ENCODE data around the gene CUBN. TPM values are rescaled to one million over a fixed set of nuclear protein-coding genes. Genes with fewer than 3 reads are reported as not detected.

CUBN gene
- total RNA-seq, 4 donors from 2014 or later: 0.37 to 1.5 (median 1.1) TPM

DNA sequence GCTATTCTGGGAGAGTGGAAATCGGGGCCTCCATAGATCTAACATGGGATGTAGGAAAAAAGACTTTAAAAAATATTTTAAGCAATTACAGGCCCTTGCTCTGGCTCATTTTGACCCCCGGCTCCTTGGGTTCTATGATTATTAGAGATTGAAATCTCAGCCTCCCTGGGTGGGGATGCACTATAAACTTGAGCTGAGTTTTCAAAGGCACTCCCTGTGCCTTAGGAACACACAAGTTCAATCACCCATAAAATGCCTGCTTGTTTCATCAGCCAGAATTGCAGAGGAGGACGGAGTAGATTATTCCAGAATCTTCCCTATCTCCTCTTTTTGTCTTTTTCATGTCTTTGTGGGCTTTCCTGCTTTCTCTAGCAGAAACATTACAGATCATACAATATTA lies 145.4 kb downstream of the CUBN start:
- in situ Hi-C loops (cut with MboI; ENCODE audit: low pct_ligation_motif_present in 1 of 4, low pct_unique_long_range_greater_than_20kb in 1 of 4, low sequenced_read_pairs in 3 of 4): no loop called here
- TF ChIP-seq, protein P1, sequence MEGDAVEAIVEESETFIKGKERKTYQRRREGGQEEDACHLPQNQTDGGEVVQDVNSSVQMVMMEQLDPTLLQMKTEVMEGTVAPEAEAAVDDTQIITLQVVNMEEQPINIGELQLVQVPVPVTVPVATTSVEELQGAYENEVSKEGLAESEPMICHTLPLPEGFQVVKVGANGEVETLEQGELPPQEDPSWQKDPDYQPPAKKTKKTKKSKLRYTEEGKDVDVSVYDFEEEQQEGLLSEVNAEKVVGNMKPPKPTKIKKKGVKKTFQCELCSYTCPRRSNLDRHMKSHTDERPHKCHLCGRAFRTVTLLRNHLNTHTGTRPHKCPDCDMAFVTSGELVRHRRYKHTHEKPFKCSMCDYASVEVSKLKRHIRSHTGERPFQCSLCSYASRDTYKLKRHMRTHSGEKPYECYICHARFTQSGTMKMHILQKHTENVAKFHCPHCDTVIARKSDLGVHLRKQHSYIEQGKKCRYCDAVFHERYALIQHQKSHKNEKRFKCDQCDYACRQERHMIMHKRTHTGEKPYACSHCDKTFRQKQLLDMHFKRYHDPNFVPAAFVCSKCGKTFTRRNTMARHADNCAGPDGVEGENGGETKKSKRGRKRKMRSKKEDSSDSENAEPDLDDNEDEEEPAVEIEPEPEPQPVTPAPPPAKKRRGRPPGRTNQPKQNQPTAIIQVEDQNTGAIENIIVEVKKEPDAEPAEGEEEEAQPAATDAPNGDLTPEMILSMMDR (IDR thresholded peaks at IDR 0.05): no peak
- no peak for TF ChIP-seq POLR2AphosphoS5 (IDR thresholded peaks at IDR 0.05)
- no peak for TF ChIP-seq EP300 (IDR thresholded peaks at IDR 0.05; ENCODE audit: low read depth)
- TF ChIP-seq POLR2A (IDR thresholded peaks at IDR 0.05): no peak
- intact Hi-C loops (cut with DNase I; ENCODE audit: low total_unique reads): no loop called here

DNA sequence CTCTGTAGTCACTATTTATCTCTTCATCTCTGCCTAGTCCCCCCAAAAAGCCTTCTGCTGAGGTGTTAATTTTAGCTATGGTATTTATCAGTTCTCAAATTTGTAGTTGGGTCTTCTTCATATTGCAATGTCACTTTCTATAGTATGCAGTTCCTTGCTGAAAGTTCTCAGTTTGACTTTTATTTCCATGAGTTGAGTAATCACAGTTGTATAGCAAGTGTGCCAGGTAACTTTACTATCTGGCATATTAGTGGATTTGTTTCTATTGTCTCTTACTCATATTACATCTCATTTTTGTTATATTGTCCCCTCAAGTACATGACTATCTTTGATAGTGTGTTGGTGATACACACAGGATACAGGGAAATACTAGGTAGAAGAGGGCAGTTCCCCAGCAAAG lies 152.8 kb downstream of the CUBN start:
- Histone ChIP-seq H3K27ac (no peak overlapping the region), H3K4me3 (no peak overlapping the region), H3K9me3 (no peaks in the 10 kb centered on the region), H3K4me1 (no peaks in the 10 kb centered on the region), H3K27me3 (no peaks in the 10 kb centered on the region), H3K36me3 (no peaks in the 10 kb centered on the region)
- in situ Hi-C loops (cut with MboI; ENCODE audit: low pct_ligation_motif_present in 1 of 4, low pct_unique_long_range_greater_than_20kb in 1 of 4, low sequenced_read_pairs in 3 of 4) (no loop called here), intact Hi-C loops (cut with DNase I; ENCODE audit: low total_unique reads) (no loop called here)
- TF ChIP-seq POLR2AphosphoS5 (IDR thresholded peaks at IDR 0.05): no peak
- TF ChIP-seq POLR2A (IDR thresholded peaks at IDR 0.05): no peak
- TF ChIP-seq EP300 (IDR thresholded peaks at IDR 0.05; ENCODE audit: low read depth): no peak
- TF ChIP-seq, protein P1 (IDR thresholded peaks at IDR 0.05): no peak
- no peak for DNase-seq

More for the DNA sequence above, 145.4 kb downstream of the CUBN start:
- Histone ChIP-seq H3K9me3 (no peaks in the 10 kb centered on the region), H3K4me1 (no peaks in the 10 kb centered on the region), H3K4me3 (no peak overlapping the region), H3K27me3 (no peaks in the 10 kb centered on the region), H3K36me3 (no peaks in the 10 kb centered on the region), H3K27ac (no peak overlapping the region)
- 75 to 83% methylated on average over 2 to 3 of the region's 3 CpGs for WGBS, 2 donors (ENCODE audit: low coverage in 1 of 2)
- DNase-seq: no peak

DNA sequence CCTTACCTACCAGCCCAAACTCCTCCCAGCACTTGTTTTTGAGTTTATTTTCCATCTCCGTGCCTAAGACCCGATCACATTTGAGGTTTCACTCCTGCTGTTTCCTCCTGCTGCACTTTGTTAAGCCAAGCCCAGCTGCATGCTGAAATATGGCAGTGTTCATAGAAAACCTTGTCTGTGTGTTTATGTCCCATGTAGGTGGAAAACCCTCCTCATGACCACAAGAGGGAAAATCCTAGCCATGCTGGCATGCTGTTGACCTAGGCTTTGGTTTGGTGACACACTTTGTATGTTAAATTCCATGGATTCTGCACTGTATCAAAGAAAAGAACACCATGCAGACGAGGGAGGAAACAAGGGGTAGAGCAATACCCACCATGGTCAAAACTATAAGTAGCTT lies 154.4 kb downstream of the CUBN start:
- H3K4me1 ChIP-seq: no peaks in the 10 kb centered on the region
- intact Hi-C loops (cut with DNase I; ENCODE audit: low total_unique reads): no loop called here
- TF ChIP-seq POLR2A (IDR thresholded peaks at IDR 0.05) (no peak), EP300 (IDR thresholded peaks at IDR 0.05; ENCODE audit: low read depth) (no peak), POLR2AphosphoS5 (IDR thresholded peaks at IDR 0.05) (no peak)
- TF ChIP-seq, protein P1 (IDR thresholded peaks at IDR 0.05): no peak
- H3K4me3 ChIP-seq: no peak overlapping the region
- no peak overlapping the region for H3K27ac ChIP-seq
- no peaks in the 10 kb centered on the region for H3K36me3 ChIP-seq
- H3K9me3 ChIP-seq: no peaks in the 10 kb centered on the region
- DNase-seq: no peak
- H3K27me3 ChIP-seq: no peaks in the 10 kb centered on the region
- 60 to 62% methylated on average over 3 of the region's 3 CpGs for WGBS, 2 donors (ENCODE audit: low coverage in 1 of 2)
- in situ Hi-C loops (cut with MboI; ENCODE audit: low pct_ligation_motif_present in 1 of 4, low pct_unique_long_range_greater_than_20kb in 1 of 4, low sequenced_read_pairs in 3 of 4): no loop called here

DNA sequence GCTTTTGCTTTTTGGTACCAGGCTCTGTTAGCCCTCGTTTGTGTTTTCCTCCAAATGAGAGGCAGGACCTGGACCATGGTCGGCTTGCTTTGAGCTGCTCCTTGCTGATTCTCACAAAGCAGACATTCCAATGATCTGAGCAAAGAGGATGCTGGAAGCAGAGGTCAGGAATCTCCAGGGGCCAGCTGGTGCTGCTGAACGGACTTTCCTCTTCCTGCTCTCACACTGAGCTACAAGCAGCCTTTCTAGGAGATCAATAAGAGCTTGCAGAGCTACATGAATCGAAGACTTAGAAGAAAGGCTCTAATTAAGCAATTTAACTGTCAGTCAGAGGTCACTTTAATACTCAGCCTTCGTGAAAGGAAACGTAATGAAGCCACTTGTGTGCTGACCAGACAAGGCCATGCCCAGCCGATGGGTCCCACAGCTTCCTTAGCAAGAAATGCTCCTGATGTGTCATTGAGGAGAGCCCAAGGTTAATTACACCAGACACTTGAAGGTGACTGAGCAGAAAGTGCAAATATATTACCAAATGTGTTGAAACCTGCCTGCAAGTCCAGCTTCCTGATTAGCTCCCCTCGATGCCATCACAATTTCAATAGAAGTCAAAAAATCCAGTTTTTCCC lies 161.1 kb downstream of the CUBN start:
- intact Hi-C loops (cut with DNase I; ENCODE audit: low total_unique reads): no loop called here
- Histone ChIP-seq H3K4me3 (no peak overlapping the region), H3K4me1 (peaks cover 0 to 30% (median 3%) of the 10 kb centered on the region in 4 donors), H3K36me3 (no peaks in the 10 kb centered on the region), H3K9me3 (no peaks in the 10 kb centered on the region), H3K27ac (peak overlapping the region; percentile 52 to 70 (median 62)), H3K27me3 (no peaks in the 10 kb centered on the region)
- WGBS, 2 donors (ENCODE audit: low coverage in 1 of 2): 18 to 54% methylated on average over 2 to 8 of the region's 8 CpGs
- in situ Hi-C loops (cut with MboI; ENCODE audit: low pct_ligation_motif_present in 1 of 4, low pct_unique_long_range_greater_than_20kb in 1 of 4, low sequenced_read_pairs in 3 of 4): no loop called here
- TF ChIP-seq POLR2AphosphoS5 (IDR thresholded peaks at IDR 0.05) (no peak), POLR2A (IDR thresholded peaks at IDR 0.05) (no peak), EP300 (IDR thresholded peaks at IDR 0.05; ENCODE audit: low read depth) (no peak)
- TF ChIP-seq, protein P1 (IDR thresholded peaks at IDR 0.05): no peak
- DNase-seq: peak; percentile 24

All from transverse colon (tissue), 4 donors.